ENCODE data around the gene CDKAL1.
"Not testable (repeated sequence)": the region's sequence is repeated elsewhere in the genome, so short reads cannot be mapped to it uniquely, and the experiment has no call there.

Gene CDKAL1

GRCh38 chr6:20644667-20645370, 110.6 kb downstream of the CDKAL1 start:
- no peak for DNase-seq

DNA sequence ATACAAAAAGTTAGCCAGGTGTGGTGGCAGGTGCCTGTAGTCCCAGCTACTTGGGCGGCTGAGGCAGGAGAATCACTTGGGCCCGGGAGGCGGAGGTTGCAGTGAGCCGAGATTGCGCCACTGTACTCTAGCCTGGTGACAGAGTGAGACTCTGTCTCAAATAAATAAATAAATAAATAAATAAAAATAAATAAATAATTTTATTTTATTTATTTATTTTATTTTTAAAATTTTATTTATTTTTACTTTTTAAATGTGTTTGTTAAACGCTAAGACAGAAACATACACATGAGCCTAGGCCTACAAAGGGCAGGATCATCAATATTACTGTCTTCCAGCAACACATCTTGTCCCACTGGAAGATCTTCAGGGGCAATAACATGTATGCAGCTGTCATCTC, 111.3 kb downstream of the CDKAL1 start:
- DNase-seq: not testable (repeated sequence)

DNA sequence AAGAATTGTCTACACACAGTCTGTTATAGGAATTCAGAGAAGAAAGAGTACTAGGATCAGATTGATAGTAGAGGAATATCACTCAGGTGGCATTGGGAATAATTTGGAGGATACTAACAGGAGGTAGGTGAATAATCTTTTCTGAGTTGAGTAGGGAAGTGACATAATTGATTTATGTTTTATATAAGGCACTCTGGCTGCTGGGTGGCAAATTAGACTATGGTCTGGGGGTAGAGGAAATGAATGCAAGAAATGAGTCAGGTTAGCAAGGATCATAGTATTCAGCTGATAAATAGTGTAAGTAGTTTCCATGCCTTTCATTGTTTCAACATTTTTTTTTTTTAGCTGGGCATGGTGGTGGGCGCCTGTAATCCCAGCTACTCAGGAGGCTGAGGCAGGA, 113.3 kb downstream of the CDKAL1 start:
- no peak for DNase-seq

DNA sequence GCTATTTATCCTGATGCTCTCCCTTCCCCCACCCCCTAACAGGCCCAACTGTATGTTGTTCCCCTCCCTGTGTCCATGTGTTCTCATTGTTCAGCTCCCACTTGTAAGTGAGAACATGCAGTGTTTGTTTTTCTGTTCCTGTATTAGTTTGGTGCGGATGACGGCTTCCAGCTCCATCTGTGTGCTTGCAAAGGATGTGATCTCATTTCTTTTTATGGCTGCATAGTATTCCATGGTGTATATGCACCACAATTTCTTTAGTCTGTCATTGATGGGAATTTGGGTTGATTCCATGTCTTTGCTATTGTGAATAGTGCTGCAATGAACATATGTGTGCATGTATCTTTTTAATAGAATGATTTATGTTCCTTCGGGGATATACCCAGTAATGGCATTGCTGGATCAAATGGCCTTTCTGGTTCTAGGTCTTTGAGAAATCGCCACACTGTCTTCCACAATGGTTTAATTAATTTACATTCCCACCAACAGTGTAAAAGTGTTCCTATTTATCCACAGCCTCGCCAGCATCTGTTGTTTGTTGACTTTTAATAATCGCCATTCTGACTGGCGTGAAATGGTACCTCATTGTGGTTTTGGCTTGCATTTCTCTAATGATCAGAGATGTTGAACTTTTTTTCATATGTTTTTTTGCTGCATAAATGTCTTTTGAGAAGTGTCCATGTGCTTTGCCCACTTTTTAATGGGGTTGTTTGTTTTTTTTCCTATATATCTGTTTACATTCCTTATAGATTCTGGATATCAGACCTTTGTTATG, 115.6 kb downstream of the CDKAL1 start:
- DNase-seq: not testable (repeated sequence)

DNA sequence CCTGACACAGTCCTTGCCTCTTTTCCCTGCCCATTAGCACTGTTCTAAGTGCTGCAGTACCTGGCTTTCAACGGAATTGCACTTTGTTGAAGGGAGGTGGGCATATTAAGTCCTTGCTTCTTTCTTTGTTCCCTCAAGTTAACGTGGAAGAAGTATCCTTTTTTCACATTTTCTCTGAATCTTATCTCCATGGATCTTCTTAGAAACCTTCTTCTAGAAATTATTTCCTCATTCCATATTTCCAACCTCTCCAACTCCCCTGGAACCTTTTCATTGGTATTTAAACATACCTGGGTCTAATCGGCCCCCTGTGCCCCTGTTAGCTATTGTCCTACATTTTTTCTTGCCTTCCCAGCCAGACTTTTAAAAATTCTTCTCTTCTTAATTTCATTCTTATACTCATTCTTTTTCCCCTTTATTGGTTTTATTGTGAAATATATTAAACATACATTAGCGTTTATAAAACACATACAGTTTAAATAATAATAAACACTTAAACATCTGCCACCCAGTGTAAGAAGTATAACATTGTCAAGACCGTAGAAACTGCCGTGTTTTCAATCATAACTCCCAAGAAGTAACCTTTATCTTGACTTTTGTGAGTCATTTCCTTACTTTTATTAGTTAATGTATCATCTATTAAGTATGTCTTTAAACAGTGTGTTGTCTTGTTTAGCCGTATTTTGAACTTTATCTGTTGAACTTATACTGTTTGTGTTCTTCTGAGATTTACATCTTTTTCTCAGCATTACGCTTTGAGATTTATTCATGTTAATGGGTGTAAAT, 118.2 kb downstream of the CDKAL1 start:
- no peak for DNase-seq

GRCh38 chr6:20653085-20653479, 118.8 kb downstream of the CDKAL1 start:
- no peak for DNase-seq

GRCh38 chr6:20655317-20655716, 121.1 kb downstream of the CDKAL1 start:
- DNase-seq: no peak

GRCh38 chr6:20657274-20657800, 123.1 kb downstream of the CDKAL1 start:
- no peak for DNase-seq

GRCh38 chr6:20658053-20658452, 123.8 kb downstream of the CDKAL1 start:
- no peak for DNase-seq

GRCh38 chr6:20658516-20658915, 124.3 kb downstream of the CDKAL1 start:
- no peak for DNase-seq

GRCh38 chr6:20660534-20660933, 126.3 kb downstream of the CDKAL1 start:
- no peak for DNase-seq

GRCh38 chr6:20661721-20662120, 127.5 kb downstream of the CDKAL1 start:
- DNase-seq: no peak

DNA sequence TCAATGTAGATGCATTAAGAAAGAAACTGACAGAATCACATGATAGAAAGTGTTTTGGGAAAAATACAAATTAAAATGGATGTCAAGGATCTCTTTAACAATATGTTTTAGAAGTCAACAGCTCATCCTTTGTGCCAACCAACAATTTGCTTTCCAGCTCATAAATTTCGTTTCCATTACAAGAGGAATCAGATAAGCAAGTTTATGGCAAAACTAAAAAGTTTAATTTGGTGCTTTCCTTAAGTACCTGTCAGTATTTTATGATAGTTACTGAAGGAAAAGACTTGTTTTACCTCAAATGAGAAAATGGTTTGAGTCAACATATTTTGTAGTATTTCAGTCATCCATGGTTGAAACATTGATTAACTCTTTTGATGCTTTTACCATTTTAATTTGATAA, 130.0 kb downstream of the CDKAL1 start:
- no peak for DNase-seq

DNA sequence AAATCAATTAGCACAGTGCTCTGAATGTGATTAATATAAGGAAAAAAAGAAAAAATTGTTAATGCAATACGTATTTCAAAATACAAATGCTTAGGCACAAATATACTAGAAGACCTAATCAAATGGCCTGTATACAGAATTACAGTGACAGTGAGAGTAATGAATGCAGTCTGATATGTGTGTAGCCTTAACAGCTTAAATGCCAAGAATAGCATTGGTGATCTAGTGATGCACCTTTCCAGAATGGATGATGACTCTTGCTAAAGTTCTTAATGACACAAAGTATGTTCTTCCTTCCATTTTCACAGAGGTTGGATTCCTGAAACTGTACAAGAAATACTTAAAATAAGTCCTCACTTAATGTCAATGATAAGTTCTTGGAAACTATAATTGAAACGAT, 131.0 kb downstream of the CDKAL1 start:
- DNase-seq: no peak

GRCh38 chr6:20669571-20670314, 135.5 kb downstream of the CDKAL1 start:
- no peak for DNase-seq

DNA sequence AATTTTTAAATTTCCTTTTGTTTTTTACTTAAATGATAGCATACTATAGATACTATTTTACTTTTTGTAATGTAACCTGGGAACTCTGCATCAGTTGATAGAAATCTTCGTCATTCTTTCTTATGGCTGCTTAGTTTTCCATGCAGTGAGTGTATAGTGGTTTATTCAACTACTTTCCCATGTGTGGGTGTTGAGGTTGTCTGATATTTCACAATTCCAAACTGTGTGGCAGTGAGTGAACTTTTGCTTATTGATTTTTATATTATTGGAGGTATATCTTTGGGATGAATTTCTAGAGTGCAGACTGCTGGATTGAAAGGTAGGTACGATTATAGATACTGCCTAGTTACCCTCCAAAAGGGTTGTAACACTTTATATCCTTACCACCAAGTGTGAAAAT, 136.5 kb downstream of the CDKAL1 start:
- no peak for DNase-seq

- no peak for DNase-seq
These were observed 137.8 kb downstream of the CDKAL1 start for GRCh38 chr6:20672038-20672437.

GRCh38 chr6:20673458-20673857, 139.2 kb downstream of the CDKAL1 start:
- no peak for DNase-seq

- no peak for DNase-seq
These were observed 140.4 kb downstream of the CDKAL1 start for GRCh38 chr6:20674664-20675063.

DNA sequence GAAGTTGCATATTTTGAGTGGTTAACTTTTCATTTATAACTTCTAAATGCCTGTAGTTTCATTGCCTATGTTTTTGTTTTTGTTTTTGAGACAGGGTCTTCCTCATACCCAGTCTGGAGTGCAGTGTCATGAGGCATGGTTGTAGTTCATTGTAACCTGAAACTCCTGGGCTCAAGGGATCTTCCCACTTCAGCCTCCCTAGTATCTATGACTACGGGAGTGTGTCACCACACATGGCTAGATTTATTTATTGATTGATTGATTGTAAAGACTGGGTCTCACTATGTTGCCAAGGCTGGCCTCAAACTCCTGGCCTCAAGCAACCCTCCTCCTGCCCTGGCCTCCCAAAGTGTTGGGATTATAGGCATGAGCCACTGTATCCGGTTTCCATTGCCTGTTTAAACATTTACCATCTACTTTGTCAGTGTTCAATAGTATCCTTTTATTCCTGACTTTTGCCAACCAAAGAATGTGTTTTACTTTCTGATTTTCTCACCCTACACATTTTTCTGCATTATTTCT, 144.6 kb downstream of the CDKAL1 start:
- no peak for DNase-seq

DNA sequence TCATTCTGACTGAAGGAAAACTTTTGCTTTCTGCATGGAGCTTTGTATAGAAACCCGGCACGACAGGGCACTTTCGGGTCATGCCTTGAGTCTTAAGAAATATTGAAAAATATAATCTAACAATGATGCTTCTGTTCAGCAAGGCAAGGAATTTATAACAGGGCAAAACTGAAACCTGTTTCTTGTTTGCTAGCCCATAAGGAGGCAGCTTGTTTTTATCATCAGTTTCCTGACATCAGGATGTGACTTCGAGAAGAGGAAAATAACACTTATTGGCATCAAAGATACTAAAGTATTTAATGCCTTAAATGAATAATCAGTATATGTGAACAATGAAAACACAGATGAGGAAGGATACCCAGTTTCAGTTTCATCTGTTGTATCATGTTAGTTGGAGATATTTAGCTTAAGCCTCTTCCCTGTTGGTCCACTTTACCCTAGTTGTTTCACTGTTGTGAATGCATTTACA, 146.5 kb downstream of the CDKAL1 start:
- DNase-seq: no peak

DNA sequence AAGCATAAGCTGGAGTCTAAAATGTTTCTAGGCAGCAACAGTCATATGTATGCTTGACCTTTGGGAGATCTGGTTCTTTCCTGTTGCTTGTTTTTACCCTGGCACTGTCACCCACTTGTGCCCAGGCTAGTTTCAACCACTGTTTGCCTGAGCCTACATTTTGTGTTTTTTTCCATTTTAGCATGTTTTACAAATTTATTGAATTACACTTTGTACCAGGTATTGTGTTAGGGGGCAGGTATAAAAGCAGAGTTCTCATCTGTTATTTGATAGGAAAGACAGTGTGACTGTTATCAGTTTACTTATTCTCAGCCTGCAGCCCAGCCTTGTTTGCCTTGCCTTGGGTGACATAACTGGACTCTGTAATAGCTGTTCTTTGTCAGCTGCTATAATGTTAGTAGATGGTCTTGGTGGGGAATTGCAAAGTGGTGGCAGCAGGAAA, 147.0 kb downstream of the CDKAL1 start:
- no peak for DNase-seq
